ENCODE data around the gene NPAS1. TPM values are rescaled to one million over a fixed set of nuclear protein-coding genes. Genes with fewer than 3 reads are reported as not detected.

The NPAS1 gene
- total RNA-seq, 1 donor from 2014 or later, result not detected

GRCh38 chr19:47074621-47075020, 55.0 kb downstream of the NPAS1 start:
- intact Hi-C loops (cut with micrococcal nuclease), result loop anchor here (2.0 to 5.0 kb wide), 2 partner anchors 16 to 37 kb away; no protein-coding TSS in a partner anchor

GRCh38 chr19:47075179-47075810, 55.7 kb downstream of the NPAS1 start:
- intact Hi-C loops (cut with micrococcal nuclease), result loop anchor here (2.0 to 5.0 kb wide), 2 partner anchors 16 to 38 kb away; no protein-coding TSS in a partner anchor

DNA sequence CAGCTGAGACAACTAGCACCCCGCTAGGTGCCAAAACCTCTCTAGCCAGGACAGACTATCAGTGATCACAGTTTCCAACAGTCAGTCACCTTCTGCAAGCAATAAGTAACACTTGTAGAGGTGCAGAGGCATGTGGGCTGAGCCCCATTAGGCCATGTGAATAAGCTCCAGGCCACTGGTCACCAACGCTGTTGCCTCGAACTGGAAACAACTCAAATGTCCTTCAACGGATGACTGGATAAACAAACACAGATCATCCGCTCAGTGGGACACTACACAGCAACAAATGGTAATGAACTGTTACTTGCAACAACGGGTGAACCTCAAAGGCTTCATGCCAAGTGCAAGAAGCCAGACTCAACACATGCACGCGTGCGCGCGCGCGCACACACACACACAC, 56.3 kb downstream of the NPAS1 start:
- intact Hi-C loops (cut with micrococcal nuclease), result loop anchor here (2.0 to 5.0 kb wide), 2 partner anchors 17 to 39 kb away; no protein-coding TSS in a partner anchor

GRCh38 chr19:47078351-47078750, 58.7 kb downstream of the NPAS1 start:
- intact Hi-C loops (cut with micrococcal nuclease), result loop anchor here (5.0 kb wide), 1 partner anchor 41 kb away; no protein-coding TSS in a partner anchor

DNA sequence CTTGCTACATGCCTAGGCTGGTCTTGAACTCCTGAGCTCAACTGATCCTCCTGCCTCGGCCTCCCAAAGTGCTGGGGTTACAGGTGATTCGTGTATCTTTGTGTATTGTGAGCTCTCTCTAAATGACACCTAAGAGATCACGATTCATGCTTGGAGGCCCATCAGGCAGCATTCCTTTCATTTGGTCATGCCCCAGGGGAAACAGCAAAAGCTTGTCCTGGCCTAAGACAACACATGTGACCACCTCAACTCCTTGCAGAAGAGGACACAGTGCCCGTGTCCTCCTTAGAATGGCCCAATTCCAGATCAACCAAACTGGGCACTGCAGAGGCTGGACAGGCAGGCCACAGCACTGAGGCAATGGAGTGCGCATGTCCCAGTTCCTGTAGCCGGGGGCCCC, 61.5 kb downstream of the NPAS1 start:
- intact Hi-C loops (cut with micrococcal nuclease), result no loop called here

- intact Hi-C loops (cut with micrococcal nuclease), result no loop called here
Measured at GRCh38 chr19:47082493-47082892, 62.9 kb downstream of the NPAS1 start.

DNA sequence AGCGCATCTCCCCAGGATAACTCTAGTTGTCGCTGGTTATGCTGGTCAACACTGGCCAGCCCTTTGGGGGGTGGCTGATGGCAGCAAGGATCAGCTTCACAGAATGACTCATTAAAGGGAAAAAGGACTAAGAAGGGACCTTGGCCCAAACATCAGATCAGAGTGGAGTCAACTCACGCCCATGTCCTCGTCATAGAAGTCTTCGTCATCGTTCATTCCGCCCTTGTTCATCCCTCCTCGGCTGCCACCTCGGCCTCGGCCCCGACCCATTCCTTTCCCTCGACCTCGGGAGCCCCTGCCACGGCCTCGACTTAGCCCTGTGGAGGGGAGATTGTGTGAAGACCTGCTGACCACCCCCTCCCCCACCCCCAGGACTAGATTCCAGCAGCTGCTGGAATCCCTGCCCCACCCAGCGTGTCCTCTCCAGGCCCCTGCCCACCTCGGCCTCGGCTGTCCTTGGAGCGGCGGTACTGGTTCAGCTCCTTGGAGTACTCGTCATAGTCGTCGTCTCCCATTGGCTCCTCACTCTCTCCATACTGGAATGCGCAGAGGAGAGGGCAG, 65.3 kb downstream of the NPAS1 start:
- intact Hi-C loops (cut with micrococcal nuclease), result no loop called here

- intact Hi-C loops (cut with micrococcal nuclease), result no loop called here
Measured at GRCh38 chr19:47086280-47086679, 66.6 kb downstream of the NPAS1 start.

GRCh38 chr19:47089767-47090350, 70.2 kb downstream of the NPAS1 start:
- intact Hi-C loops (cut with micrococcal nuclease), result loop anchor here (5.0 kb wide), 1 partner anchor 97 kb away; no protein-coding TSS in a partner anchor

GRCh38 chr19:47093254-47093653, 73.6 kb downstream of the NPAS1 start:
- intact Hi-C loops (cut with micrococcal nuclease), result loop anchor here (1.0 to 5.0 kb wide), 2 partner anchors 14 to 94 kb away; no protein-coding TSS in a partner anchor

DNA sequence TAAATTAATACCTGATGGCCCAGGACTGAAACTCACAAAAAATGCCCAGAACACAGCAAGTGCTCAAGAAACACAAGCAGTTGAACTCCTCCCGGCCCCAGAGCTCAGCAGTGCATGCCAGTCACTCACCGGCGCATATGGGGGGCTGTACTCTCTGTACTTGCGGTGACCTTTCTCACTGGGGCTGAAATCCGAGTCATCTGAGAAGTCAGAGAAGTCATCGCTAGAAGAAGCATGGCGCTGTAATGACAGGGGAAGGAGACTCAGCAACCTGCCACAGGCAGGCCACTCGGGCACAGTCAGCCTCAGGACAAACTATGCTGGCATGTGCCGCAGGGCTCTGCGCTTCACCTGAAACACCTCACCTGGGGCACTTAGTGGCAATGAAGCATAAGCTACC, 74.2 kb downstream of the NPAS1 start:
- intact Hi-C loops (cut with micrococcal nuclease), result loop anchor here (1.0 to 5.0 kb wide), 6 partner anchors 15 to 93 kb away; partner anchors contain the start of genes SAE1 and ZC3H4

- intact Hi-C loops (cut with micrococcal nuclease), result loop anchor here (1.0 to 5.0 kb wide), 5 partner anchors 14 to 92 kb away; partner anchors contain the start of genes SAE1 and ZC3H4
Measured at GRCh38 chr19:47094557-47095475, 75.2 kb downstream of the NPAS1 start.

Other genes starting within 250 kb of the NPAS1 start
- gene SLC1A5, start 231.2 kb upstream of the NPAS1 start, total RNA-seq, result 141 and 142 TPM in 2 replicates
- 108 and 114 TPM in 2 replicates for gene AP2S1, start 169.0 kb upstream of the NPAS1 start, total RNA-seq
- gene ARHGAP35, start 158.8 kb upstream of the NPAS1 start, total RNA-seq, result 28.8 and 31.0 TPM in 2 replicates
- gene TMEM160, start 28.8 kb downstream of the NPAS1 start, total RNA-seq, result 39.3 and 41.4 TPM in 2 replicates
- 135 and 147 TPM in 2 replicates for gene ZC3H4, start 93.9 kb downstream of the NPAS1 start, total RNA-seq
- 116 TPM in 2 replicates for gene SAE1, start 111.0 kb downstream of the NPAS1 start, total RNA-seq
- gene BBC3, start 211.4 kb downstream of the NPAS1 start, total RNA-seq, result 20.2 and 22.0 TPM in 2 replicates
- gene CCDC9, start 236.7 kb downstream of the NPAS1 start, total RNA-seq, result 35.4 and 36.9 TPM in 2 replicates

Measured in T-helper 1 cell treated with Interleukin-12 subunit alpha and Interleukin-12 subunit beta and Interleukin-4 antibody, amounts not matched to agents 30 ng/mL and 1 ng/mL, for 36 hours (primary cell).